Stimulated activated CD4-positive, alpha-beta T cell treated with anti-CD3 and anti-CD28 coated beads, Interleukin-15, amount 100 ng/mL, for 48 hours (primary cell): ENCODE measurements around the gene CCDC93.
"Not testable (repeated sequence)": the region's sequence is repeated elsewhere in the genome, so short reads cannot be mapped to it uniquely, and the experiment has no call there.

Experiments
- DNase-seq, 2 donors: peaks; one replicate each; pipeline ENCODE4 v3.0.0-alpha.2; 2020; ENCODE audit warnings: low read depth in 2 of 2

CCDC93 gene

DNA sequence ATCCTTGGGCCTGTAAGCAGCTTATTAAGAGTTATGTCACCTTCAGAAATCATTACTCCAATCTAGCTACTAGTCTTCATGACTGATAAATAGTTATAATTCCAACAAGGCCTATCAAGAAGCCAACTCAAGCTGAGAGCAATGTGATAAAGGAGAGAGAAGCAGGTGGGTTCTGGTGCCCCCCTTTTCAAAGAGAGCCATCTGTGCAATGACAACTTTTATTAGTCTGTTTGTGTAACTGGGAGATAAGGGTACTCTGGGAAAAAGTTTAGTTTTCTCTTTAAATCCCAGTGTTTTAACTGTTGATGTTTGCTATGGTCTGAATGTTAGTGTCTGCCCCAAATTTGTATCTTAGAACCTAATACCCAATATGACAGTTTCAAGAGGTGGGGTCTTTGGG, 60.6 kb downstream of the CCDC93 start:
- no peak for DNase-seq

DNA sequence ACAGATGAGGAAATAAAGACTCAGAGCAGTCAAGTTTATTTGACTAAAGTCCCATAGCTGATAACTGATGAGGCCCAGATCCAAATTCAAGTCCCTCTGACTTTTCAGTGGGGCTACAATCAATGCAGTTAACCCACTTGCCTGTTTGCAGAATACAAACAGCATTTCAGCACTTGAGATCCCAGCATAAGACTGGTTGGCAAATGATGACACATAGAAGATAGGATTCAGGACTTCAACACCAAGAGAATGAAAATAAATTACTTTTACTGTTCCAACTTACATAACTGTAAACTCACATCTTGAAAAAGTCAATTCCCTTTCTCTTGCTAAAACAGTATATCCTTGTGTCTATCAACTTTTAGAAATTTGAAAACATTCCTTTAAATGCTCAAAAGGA, 61.2 kb downstream of the CCDC93 start:
- DNase-seq, result no peak

DNA sequence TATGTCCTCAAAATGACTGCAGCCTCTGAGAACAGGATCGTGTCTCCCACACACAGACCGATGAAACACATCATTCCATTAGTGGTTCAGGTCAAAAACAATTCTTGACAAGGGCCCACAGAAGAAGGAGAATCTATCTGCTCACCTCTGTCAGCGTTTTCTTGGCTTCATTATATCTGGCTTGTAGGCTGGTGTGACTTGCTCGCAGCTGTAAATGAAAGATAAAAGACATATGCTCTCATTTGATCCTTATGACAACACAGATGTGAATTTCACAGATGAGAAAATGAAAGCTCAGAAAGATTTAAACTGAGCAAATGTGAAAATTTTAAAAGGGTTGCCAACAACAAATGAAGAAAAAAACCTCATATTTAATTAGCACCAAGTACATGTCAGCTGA, 61.6 kb downstream of the CCDC93 start:
- no peak for DNase-seq

DNA sequence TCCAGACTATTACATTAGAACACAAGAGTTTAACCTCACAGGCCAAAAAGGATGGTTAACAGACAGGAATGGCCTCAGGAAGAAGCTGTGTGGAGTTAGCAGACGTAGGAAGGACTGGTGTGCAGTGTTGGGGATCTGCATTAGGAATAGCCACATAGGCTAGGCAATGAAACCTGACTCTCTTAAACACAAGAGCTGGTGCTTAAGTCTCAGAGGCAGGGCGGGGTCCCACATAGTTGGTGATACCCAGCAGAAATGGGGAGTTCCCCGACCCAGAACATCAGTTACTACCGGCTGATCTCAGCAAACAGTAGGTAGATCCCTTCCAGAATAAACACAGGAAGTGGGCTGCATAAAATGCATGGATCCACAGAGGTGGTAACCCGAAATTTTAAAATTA, 64.1 kb downstream of the CCDC93 start:
- no peak for DNase-seq

DNA sequence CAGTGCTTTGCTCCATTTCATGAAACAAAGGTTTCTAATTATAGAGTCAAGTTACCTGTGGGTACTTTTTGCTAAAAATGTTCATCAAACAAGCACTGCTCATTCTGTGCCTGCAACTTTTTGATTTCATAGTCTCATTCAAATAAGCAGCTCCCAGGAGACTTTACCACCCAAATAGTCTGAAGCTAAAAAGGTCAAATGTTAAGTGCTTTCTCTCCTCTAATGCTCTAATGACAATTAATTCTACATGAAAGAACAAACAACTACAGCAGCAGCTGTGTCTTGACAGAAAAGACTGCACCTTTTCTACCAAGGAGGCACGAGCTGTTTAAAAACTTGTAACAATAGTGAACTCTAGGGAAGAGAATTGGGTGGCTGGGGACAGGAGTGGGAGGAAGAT, 65.3 kb downstream of the CCDC93 start:
- no peak for DNase-seq

DNA sequence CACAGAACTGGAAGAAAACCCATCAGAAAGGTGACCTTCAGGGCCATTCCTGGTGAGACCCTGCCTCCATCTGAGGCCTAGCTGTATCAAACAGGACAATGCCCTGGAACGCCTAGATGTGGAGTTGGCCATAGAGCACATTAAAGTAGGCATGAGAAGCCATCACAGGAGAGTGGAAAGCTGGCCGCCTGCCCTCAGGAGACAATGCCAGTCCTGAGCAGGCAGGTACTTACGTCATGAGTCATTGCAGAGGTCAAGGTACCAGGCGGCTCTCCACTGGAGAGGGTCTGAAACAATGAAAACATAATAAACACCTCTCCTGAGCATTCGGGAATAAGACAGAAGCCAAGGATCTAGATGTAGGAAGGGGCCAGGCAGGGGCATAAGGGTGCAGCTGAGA, 68.6 kb downstream of the CCDC93 start:
- no peak for DNase-seq

DNA sequence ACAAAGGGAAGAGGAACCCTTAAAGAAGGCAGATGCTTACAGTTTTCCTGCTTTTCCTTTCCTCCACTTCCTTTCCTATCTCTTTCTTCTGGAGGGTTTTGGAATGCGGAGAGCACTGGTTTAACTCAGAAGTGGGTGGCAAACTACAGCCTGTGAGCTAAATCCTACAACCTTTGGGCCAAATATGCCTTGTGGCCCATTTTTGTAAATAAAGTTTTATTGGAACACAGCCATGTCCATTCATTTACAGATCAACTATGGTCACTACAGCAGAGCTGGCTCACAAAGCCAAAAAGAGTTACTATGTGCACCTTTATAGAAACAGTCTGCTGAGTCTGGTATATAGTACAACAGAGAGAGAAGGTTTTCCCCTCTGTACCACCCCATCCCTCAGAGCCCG, 69.1 kb downstream of the CCDC93 start:
- no peak for DNase-seq

DNA sequence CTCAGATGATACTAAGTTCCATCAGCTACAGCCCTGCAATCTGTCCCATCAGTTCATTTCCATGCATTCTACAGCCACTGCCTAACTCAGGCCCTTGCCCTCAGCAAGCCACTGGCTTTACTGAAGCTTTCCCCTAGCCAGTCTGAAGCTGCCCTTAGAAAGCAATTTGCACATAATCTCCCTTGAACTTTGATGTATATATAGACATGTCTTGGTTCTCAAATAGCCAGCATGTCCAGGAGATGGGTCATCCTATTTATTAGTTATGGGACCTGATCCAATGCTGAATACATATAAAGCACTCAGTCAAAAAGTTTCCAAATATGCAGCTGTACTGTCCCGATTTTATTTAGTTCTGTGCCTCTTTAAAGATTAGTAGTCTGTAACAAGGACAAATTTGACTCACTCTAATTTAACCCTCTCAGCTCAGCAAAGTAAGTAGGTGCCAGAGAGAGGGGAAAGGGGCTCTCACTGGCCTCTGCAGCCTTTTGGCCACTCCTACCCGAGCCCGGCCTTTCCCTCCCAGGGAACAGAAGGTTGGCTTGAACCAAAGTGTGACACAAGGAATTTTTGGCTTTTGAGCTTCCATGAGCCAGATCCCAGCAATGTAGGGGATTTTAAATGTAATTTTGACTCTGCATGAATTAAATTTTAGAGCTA, 70.7 kb downstream of the CCDC93 start:
- DNase-seq, result no peak

DNA sequence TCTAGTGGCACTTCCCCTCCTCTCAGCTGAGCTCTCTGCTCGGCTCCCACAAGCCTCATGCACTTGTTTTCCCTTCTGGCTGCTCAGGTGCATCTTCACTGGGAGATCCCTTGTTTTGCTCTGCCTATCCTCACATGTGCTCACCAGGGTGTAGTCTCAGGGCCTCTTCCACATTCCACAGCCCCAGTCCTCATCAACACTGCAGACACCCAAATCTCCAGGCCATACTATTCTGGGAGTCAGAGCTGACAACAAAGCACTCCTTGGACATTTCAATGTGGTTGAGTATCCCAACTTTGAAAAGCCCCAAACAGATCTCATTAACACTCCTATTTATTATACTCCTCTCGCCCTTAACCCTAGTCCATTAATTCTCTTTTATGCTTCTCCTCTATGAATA, 71.3 kb downstream of the CCDC93 start:
- no peak for DNase-seq

DNA sequence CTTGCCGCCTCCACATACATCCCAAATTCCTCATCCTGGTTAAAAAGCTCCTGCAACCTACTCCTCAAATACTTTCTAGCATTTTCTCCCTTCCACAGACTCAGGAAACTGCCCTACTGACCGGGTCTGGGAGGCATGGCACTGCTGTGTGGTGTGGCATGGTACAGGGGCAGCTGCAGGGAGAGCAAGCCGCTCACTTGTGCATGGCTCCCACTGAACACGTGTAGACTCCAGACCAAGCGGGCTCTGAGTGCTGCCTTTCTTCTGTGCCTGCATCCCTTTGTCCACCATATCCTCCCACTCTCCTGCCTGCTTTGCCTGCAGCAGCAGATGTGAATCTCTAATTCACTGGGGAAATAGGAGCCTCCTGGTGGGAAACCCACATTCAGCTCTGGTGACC, 72.2 kb downstream of the CCDC93 start:
- no peak for DNase-seq

DNA sequence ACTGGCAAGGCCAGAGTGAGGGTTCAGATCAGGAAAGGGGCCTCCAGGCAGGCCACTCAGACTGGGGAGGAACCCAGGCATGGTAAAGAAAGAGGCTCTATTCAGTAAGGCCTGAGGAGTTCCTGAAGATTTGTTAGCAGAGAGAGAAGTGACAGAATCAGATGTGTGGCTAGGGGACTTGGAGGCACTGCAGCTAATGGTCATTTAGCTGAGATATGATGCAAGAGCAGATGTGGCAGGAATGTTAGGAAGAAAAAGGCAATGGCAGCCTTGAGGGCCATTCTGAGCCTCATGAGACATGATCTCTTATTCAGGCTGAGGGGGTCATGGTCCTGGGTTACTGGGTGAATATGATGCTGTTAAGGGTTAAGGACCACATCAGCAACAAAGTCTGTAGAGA, 73.4 kb downstream of the CCDC93 start:
- no peak for DNase-seq

DNA sequence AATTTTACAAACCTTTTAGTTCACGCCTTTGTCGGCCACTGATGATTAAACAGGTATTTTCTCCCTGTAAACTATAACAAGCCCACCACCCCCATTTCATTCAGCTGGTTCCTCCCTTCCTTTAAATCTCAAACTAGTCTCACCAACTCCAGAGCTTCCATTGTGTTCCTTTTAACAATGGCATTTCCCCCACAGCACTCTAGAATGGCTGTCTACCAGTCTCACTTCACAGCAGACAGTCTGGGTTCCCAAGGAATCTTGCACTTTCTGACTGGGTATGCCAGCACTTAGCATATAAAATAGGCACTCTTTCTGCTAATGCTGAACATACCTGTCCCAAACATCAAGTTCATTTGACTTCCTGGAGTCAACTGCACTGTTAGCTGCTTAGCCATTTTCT, 75.3 kb downstream of the CCDC93 start:
- DNase-seq, result no peak

DNA sequence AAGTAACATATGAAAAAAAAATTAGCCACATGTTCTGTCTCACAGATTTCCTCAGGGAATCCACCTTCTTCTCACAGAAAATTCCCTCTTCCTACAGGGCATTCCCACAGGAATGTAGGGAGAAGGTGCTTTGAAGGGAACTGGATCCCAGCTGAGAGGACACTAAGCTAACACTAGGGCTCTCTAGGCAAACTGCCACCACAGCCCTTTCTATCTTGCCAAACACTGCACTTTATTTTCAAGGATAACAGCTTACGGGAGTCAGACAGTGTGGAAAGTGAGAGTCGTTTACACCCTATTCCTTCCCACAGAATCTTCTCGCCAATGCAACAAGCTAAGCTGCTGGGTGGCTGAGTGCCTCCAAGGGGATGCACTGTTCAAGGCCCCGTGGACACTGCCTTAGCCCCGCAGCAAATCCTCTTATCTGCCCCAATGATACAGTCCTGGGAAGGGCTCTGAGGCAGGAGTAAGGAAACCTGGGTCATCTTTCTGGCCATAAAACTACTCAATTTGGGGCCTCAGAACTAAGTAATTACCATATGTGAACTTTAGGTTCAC, 76.9 kb downstream of the CCDC93 start:
- no peak for DNase-seq

DNA sequence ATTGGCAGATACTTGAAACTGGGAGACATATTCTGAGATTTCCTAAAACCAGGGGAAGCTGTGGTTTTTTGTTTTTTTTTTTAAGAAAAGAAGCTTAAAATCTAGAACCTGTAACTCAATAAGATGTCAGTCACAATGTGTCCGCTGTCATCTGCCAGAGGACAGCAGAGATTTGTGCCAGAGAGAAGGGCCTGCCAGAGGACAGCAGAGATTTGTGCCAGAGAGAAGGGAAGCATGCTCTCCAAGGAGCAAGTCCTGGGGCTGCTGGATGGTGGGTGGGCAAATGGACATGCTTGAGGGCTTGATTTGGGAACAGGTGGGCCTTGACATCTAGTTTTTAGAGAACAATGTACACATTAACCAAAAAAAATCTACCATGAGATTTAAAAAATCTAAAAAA, 77.9 kb downstream of the CCDC93 start:
- no peak for DNase-seq

DNA sequence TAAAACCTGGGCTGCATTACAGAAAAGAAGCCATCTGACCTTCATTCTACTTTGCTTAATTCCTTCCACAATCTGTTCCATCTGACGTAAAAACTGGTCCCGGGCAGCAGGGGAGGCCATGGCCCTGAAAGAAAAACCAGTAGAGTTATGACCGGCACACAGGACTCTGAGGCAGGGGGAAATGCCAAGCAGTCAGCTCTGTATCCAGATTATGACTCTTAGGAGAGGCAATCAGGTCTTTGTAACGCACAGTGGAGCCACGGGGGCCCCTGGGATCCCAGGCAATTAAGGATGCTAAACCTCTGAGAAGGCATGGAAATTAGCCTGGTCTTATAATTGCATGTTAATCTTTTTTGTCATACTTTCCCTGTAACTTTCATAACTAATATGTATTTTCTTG, 78.4 kb downstream of the CCDC93 start:
- DNase-seq, result no peak

DNA sequence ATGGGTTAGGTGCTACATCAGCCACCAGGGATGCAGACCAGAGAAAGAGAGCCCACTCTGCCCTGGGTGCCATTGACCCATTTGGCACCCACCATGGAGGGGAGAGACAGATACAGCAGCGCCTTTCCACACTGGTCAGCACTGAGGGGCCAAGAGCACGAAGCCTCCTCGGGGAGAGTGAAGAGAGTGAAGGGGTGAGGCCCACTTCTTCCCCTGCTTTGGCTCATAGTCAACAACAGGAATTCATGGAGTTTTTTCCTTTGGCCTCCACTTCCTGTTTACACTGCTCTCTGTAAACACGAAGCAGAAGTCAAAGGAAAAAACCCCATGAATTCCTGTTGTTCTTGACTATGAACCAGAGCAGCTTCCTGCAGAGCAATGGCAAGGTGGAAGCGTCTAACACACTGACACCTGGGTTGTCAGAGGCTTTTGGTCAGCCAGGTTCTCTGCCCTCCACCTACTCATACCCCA, 80.0 kb downstream of the CCDC93 start:
- DNase-seq, result no peak

DNA sequence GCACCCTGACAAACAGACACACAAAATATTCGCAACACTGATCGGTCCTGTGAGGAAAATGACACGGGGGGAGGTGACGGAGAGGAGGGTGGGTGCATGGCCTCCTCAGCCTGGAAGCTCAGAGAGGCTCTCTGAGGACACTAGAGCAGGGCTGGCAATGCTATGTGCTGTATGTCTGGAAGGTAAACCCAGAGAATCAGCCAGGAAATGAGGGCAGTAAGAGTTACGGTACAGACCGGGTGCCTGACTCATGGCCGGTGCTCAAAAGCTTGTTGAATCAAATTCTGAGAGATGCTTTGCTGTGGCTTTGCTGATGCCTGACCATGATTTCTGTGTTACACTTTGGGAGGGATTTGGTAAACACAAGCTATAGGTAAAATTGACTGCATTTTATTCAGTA, 81.9 kb downstream of the CCDC93 start:
- DNase-seq, result no peak

DNA sequence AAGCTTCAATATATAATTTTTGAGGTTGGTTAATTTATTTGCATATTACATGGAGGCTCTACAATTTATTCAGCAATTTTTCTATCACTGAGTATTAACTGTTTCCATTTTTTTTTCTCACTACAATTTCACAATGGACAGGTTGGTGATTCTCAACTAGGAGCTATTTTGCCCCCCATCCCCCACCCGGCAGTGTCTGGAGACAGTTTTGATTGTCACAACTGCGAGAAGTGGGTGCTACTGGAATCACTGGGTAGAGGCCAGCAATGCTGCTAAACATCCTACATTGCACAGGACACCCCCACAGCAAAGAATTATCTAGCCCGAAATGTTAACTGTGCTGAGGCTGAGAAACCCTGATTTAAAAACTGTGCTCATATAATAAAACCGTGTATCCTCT, 82.6 kb downstream of the CCDC93 start:
- DNase-seq, result no peak

DNA sequence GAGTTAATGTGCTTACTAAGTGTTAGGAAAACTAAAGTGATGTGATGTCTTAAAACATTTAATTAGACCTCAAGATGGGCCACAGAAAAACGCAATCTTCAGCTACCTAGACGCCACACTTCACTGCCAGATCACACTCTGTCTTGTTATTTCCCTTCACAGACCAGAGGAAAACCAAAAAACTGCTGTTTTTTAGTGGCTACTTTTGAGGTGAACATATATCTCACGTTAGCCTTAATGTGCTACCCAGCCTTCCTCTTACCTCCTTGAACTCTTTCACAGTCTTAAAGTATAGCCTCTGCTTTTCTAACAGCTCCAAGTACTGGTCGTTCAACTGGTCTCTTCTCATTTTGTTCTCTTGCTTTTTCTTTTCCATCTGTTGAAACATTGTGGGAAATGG, 83.1 kb downstream of the CCDC93 start:
- no peak for DNase-seq

DNA sequence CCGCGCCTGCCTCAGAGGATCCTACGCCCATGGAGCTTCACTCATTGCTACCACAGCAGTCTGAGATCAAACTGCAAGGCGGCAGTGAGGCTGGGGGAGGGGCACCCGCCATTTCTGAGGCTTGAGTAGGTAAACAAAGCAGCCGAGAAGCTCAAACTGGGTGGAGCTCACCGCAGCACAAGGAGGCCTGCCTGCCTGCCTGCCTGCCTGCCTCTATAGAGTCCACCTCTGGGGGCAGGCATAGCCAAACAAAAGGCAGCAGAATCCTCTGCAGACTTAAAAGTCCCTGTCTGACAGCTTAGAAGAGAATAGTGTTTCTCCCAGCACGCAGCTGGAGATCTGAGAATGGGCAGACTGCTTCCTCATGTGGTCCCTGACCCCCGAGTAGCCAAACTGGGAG, 90.4 kb downstream of the CCDC93 start:
- DNase-seq, result not testable (repeated sequence)

DNA sequence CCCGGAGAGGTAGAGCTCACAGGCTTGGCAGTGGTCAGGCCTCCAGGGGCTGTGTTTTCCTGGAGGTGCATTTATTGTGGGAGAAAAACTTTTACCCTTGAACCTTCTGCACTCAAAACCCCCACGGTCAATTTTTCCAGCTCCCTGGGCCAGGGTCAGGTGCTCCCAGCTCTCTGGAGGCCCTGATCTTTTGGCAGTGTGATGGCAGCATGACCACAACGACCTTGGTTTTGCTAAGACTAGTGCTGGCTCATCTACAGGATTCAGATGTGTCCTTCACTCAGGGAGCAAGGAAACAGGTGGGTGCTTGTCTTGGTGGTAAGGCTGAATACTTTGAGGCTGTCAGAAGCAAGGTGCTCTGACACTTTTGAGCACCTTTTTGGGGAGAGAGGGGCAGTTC, 92.3 kb downstream of the CCDC93 start:
- no peak for DNase-seq

DNA sequence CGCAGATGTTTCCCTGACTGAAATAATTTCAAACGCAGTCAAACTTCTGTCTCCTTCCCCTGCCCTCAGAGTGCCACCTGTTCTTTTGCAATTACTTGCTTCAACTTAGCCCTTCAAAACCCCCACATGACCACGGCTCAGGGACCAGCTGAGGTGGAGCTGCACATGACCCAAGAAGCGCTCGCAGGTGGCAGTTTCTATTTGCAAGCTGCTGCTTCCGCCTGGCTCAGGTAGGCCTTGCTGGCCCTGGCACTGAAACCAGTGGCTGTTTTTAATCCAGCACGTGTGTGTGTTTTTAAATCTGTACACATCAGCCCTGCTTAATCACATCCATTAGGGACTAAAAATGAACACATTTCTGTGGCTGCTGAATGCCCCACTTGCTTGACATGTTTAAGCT, 95.3 kb downstream of the CCDC93 start:
- no peak for DNase-seq

DNA sequence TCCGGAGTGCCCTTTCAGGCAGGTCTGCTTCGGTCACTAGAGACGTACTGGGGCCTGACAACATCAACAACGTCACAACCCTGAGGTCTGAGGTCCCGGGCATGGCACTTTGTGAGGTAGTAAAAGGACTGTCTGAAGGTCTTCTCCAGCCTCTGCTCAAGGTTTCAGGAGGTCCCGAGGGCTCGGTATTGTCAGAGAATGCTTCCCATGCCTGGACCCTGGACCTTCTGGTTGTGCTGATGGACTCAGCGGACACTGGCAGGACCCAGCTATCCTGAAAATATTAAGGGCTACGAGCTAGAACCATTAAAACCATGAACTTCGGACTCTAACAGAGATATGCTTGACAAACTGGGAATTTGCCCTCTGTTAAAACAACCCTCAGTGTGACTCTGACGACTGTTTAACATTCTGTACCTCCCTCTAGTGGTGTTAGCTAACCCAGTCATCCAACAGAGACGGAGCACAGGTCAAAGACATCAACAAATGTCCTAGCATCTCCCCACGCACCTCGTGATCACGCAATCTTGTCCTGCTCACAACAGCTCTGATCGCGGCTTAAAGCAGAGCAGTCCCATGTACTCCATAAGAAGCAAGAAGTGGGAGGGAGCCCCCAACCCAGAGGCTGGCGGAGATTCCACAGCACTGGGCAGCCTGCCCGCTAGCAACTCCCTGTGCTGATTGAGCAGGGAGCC, 96.5 kb downstream of the CCDC93 start:
- DNase-seq, result no peak

DNA sequence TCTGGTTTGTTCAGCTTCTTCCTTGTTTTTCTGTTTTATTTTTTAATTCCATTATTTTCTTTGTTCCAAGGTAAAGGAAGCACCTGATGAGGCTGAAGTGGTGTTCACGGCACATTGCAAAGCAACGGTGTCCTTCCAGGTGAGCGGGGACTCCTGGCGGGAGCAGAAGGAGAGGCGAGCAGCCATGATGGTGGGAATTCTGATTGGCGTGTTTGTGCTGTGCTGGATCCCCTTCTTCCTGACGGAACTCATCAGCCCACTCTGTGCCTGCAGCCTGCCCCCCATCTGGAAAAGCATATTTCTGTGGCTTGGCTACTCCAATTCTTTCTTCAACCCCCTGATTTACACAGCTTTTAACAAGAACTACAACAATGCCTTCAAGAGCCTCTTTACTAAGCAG, 110.9 kb downstream of the CCDC93 start:
- no peak for DNase-seq
